ENCODE data around the gene AUH.

Gene AUH

GRCh38 chr9:91248707-91249106, 113.0 kb downstream of the AUH start:
- DNase-seq (ENCODE audit: low read depth in 2 of 2): no peak

- DNase-seq (ENCODE audit: low read depth in 2 of 2): no peak
Observed at GRCh38 chr9:91247278-91247677, 114.4 kb downstream of the AUH start.

- DNase-seq (ENCODE audit: low read depth in 2 of 2): no peak
Observed at GRCh38 chr9:91246846-91247245, 114.9 kb downstream of the AUH start.

- DNase-seq (ENCODE audit: low read depth in 2 of 2): no peak
Observed at GRCh38 chr9:91245431-91246313, 116.0 kb downstream of the AUH start.

DNA sequence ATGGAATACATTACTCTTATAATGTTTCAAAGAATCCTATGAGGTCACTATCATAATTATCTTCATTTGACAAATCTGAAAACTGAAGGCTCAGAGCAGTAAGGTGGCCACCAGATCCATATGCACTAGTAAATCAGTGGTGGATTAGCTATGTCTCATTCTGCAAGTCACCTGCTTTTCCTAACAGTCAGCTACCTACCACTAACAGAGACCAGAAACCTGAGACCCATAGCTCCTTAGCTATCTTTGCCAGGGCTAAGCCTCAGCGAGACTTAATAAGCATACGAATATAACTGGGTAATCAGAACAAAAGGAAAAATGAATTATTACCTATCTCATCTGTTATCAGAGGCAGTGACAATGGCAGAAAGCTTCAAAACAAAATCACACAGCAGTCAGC, 118.7 kb downstream of the AUH start:
- no peak for DNase-seq (ENCODE audit: low read depth in 2 of 2)

DNA sequence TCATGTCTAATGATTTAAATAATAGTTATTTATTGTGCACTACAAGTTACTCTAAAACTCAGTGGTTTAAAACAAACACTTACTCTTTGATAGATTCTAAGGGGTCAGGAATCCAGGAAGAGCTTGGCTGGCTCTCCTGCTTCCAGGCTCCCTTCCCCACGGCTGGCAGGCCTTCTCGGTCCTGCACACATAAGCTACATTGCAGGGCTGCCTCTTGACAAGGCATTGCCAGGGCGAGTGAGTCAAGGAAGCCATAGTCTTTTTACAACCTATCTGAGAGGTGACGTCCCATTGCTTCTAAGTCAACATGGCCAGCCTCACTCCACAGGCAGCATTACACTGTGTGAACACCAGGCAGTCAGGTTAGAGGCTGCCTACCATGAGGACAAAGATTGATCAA, 119.8 kb downstream of the AUH start:
- DNase-seq (ENCODE audit: low read depth in 2 of 2): no peak

- DNase-seq (ENCODE audit: low read depth in 2 of 2): no peak
Observed at GRCh38 chr9:91240596-91241165, 121.0 kb downstream of the AUH start.

DNA sequence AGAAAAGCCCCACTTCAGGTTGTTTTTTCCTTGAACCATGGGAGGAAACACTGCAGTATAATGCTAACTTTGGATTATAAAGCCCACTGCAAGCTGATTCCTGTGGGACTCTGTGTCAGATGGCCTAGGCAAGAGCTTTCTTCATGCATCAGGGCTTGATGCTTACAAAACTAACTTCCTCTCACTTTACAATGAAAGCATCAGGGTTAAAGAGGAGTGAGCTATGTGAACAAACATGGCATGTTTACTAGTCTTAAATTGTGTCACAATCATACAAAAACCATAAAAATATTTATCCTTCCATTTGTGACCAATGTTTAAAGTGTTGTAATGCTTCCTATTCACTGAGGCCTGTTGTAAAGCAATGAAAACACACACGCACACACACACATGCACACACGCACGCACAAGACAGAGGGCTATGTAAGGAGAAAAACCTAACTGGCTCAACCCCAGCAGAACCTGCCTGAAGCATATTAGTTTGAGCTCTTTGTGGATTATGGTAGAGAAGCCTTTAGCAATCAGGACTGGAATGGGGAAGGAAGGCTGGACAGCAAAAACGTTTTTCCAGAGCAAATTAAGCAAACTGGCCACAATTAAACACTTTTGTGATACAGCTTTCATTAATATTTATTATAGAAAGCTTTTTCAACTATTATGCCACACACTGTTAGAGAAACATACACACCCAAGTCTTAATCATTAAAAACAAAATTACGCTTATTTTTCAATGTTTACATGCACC, 122.2 kb downstream of the AUH start:
- no peak for DNase-seq (ENCODE audit: low read depth in 2 of 2)

- no peak for DNase-seq (ENCODE audit: low read depth in 2 of 2)
Observed at GRCh38 chr9:91234523-91234922, 127.2 kb downstream of the AUH start.

GRCh38 chr9:91231619-91232018, 130.1 kb downstream of the AUH start:
- no peak for DNase-seq (ENCODE audit: low read depth in 2 of 2)

GRCh38 chr9:91223000-91223399, 138.7 kb downstream of the AUH start:
- DNase-seq (ENCODE audit: low read depth in 2 of 2): no peak

- DNase-seq (ENCODE audit: low read depth in 2 of 2): no peak
Observed at GRCh38 chr9:91222457-91222856, 139.3 kb downstream of the AUH start.

GRCh38 chr9:91221332-91221731, 140.4 kb downstream of the AUH start:
- DNase-seq (ENCODE audit: low read depth in 2 of 2): no peak

GRCh38 chr9:91220491-91221135, 141.1 kb downstream of the AUH start:
- DNase-seq (ENCODE audit: low read depth in 2 of 2): no peak

- no peak for DNase-seq (ENCODE audit: low read depth in 2 of 2)
Observed at GRCh38 chr9:91220021-91220420, 141.7 kb downstream of the AUH start.

DNA sequence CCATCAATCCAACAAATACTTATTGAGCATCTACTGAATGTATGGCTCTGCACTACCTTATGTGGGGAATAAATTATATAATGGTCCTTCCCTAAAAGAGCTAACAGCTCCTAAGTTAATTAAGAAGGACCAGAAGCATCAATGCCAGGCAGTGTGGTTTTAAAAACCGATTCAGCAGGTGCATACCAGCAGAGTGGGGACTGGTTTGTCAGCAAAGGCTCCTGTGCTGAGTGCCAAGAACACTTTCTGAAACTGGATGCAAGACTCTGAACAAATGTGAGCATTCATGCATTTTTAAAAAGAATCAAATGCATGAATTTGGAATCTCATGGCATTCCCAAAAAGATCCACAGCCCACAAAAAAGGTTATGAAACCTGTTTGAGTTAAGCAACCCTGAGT, 142.2 kb downstream of the AUH start:
- DNase-seq (ENCODE audit: low read depth in 2 of 2): no peak

DNA sequence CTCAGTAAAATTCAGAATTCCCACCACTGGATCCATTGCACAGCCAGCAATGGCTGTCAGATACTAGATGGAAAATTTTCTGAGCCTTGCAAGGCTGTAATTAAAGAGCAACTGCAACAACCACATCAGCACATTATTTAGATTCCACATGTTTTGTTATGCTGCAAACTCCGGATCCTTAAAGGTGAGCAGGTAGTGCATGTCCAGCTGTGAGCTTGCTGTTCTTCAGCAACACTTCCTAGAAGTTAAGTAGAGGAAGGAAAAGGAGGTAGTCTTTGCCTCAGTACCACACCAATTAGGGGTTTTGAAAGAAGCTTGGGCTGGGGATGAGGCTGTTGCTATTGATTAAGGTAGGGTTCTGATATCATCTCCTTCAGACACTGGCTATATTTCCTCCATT, 144.3 kb downstream of the AUH start:
- no peak for DNase-seq (ENCODE audit: low read depth in 2 of 2)

- no peak for DNase-seq (ENCODE audit: low read depth in 2 of 2)
Observed at GRCh38 chr9:91214867-91215266, 146.9 kb downstream of the AUH start.

- no peak for DNase-seq (ENCODE audit: low read depth in 2 of 2)
Observed at GRCh38 chr9:91214086-91214485, 147.6 kb downstream of the AUH start.

DNA sequence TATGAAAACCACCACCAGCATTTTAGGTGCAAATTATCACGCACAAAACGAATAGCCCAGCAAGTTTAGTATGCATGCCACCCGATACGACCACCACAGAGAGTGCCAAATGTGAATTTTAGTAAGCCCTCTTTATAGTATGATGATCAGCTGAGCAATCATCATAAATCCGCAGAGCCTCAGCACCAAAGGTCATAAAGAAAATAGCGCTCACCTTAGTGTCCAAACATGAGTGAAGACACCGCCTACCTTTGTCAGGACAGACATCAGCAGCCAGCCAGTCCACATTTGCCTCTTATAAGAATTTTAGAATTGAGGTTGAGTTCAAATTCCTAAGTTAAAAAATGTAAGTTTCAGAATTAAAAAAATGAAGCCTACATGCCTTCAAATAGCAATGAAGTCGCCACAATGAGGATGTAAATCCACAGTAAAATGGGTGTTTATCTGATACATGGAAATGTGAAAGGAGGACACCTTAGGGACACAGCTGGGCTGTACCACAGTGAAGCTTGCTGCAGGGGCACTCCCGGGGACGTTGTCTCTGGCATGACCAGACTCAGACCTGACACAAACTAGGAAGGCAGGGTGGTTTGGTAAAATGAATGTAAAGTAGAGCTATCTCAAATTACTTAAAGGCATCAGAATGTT, 149.0 kb downstream of the AUH start:
- no peak for DNase-seq (ENCODE audit: low read depth in 2 of 2)

- DNase-seq (ENCODE audit: low read depth in 2 of 2): no peak
Observed at GRCh38 chr9:91211919-91212318, 149.8 kb downstream of the AUH start.

DNA sequence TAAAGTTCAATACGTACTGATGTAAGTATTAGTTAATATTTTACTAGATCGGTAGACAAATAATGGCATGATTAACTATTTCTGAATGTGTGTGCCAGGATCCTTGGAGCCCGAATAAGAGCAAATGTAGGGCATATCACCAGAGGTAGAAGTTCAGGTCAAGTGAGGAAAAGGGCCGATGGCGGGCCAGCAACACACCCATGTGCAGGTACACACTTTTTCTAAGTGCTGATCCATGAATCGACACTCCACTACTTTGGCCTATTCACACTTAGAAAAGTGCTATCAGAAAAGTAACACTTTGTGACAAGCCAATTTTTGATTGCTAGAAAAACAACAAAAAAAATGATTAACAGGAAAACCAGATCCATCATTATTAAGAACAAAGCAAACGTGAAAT, 150.3 kb downstream of the AUH start:
- no peak for DNase-seq (ENCODE audit: low read depth in 2 of 2)

Data from stimulated activated CD8-positive, alpha-beta memory T cell treated with anti-CD3 and anti-CD28 coated beads, Interleukin-7, amount 100 ng/mL, for 1 hour (primary cell).